Fibroblast of lung (primary cell): ENCODE measurements around the gene NKD2. TPM values are rescaled to one million over a fixed set of nuclear protein-coding genes. Genes with fewer than 3 reads are reported as not detected.

ENCODE experiments used
- DNase-seq, 2 donors: peaks; one replicate each; pipeline versions ENCODE4 v3.0.0 to v3.0.0-alpha.2; 2010; ENCODE audit warnings: low read depth in 2 of 2
- H2AFZ ChIP-seq: 2 replicates; pipeline ENCODE4 v1.5.1; 2012; ENCODE audit warnings: low read length, control low read depth, inconsistent platforms
- H3K27ac ChIP-seq: 2 replicates; pipeline ENCODE4 v1.5.1; 2011; ENCODE audit warnings: low read length, control low read depth; ENCODE audit not compliant: insufficient read depth
- H3K27me3 ChIP-seq: 2 replicates; pipeline ENCODE4 v1.5.1; 2011; ENCODE audit warnings: mild to moderate bottlenecking, low read length; ENCODE audit not compliant: control insufficient read depth, insufficient read depth
- H3K36me3 ChIP-seq: 2 replicates; pipeline ENCODE4 v1.5.1; 2011; ENCODE audit warnings: low read length; ENCODE audit not compliant: control insufficient read depth, insufficient read depth
- H3K4me1 ChIP-seq: 2 replicates; pipeline ENCODE4 v1.5.1; 2011; ENCODE audit warnings: low read length; ENCODE audit not compliant: control insufficient read depth, insufficient read depth; ENCODE audit errors: extremely low read depth
- H3K4me2 ChIP-seq: 2 replicates; pipeline ENCODE4 v1.5.1; 2011; ENCODE audit warnings: low read length, control low read depth; ENCODE audit not compliant: insufficient read depth; ENCODE audit errors: extremely low read depth
- H3K4me3 ChIP-seq, 4 experiments: fragments of 200-600 bp in 1 of 4; sonication (generic) in 1 of 4; replicated peaks in 1 of 4; 2 replicates each; pipeline ENCODE4 v1.5.1; 2011 to 2016; ENCODE audit warnings: low read length in 4 of 4, low read depth in 3 of 4, mild to moderate bottlenecking in 3 of 4, control low read depth in 2 of 4, inconsistent platforms in 1 of 4, mixed read lengths in 1 of 4; ENCODE audit not compliant: insufficient read depth in 1 of 4; ENCODE audit errors: control extremely low read depth in 1 of 4
- H3K79me2 ChIP-seq: 2 replicates; pipeline ENCODE4 v1.5.1; 2012; ENCODE audit warnings: mild to moderate bottlenecking, low read length, inconsistent platforms; ENCODE audit not compliant: control insufficient read depth, insufficient read depth
- H3K9ac ChIP-seq: 2 replicates; pipeline ENCODE4 v1.5.1; 2011; ENCODE audit warnings: mild to moderate bottlenecking, low read length, control low read depth; ENCODE audit not compliant: insufficient read depth
- H3K9me3 ChIP-seq: 2 replicates; pipeline ENCODE4 v1.5.1; 2012; ENCODE audit warnings: low read depth, low read length; ENCODE audit not compliant: control insufficient read depth, insufficient read depth
- H4K20me1 ChIP-seq: 2 replicates; pipeline ENCODE4 v1.5.1; 2011; ENCODE audit warnings: low read length; ENCODE audit not compliant: control insufficient read depth, insufficient read depth; ENCODE audit errors: extremely low read depth
- CTCF ChIP-seq, 2 donors: IDR thresholded peaks in 1 of 2; conservative IDR thresholded peaks in 1 of 2; 1 replicate in 1 of 2; 2 replicates in 1 of 2; pipeline ENCODE4 v1.5.1; 2011 to 2012; ENCODE audit warnings: low read length in 2 of 2, control low read depth in 1 of 2, inconsistent platforms in 1 of 2, low read depth in 1 of 2, mild to moderate bottlenecking in 1 of 2
- EZH2 ChIP-seq: IDR thresholded peaks from 2 replicates; pipeline ENCODE4 v1.5.1; 2012; ENCODE audit warnings: low read length, control low read depth, mild to moderate bottlenecking; ENCODE audit errors: missing control alignments
- polyA plus RNA-seq, 2 donors: library from polyadenylated mRNA; depleted of rRNA in 1 of 2; stranded (reverse) in 1 of 2; unstranded in 1 of 2; fragments of >200 nt; gene quantifications; 2 replicates each; pipeline ENCODE4 v1.2.1, GENCODE V29; 2011 to 2012; ENCODE audit warnings: missing spikeins in 1 of 2
- total RNA-seq: library from RNA; depleted of rRNA; stranded (reverse); fragments of >200 nt; gene quantifications from 2 replicates; pipeline ENCODE4 v1.2.1, GENCODE V29; 2014

Gene NKD2
- total and polyA plus RNA-seq, 2 donors (not counting 1 experiment from before 2014, with no cell fraction given): under 0.01 TPM; not detected in 1

GRCh38 chr5:1058083-1058945, 49.7 kb downstream of the NKD2 start:
- Histone ChIP-seq H3K4me3 (no peak overlapping the region), H3K27me3 (no peaks in the 10 kb centered on the region), H2AFZ (no peak overlapping the region), H3K9ac (no peak overlapping the region), H3K9me3 (no peaks in the 10 kb centered on the region), H3K36me3 (no peaks in the 10 kb centered on the region), H3K4me2 (no peak overlapping the region), H3K27ac (no peak overlapping the region), H3K79me2 (no peaks in the 10 kb centered on the region), H4K20me1 (no peaks in the 10 kb centered on the region), H3K4me1 (no peaks in the 10 kb centered on the region)
- no peak for DNase-seq
- TF ChIP-seq EZH2 (no peak), CTCF (conservative IDR thresholded peaks at IDR 0.05 in 1 of 2, IDR thresholded peaks at IDR 0.05 in 1 of 2; ENCODE audit: low read depth in 1 of 2, low read length in 2 of 2) (no peak)

- no peak for DNase-seq
Measured at GRCh38 chr5:1058988-1059883, 50.6 kb downstream of the NKD2 start.

More at GRCh38 chr5:1058988-1059883, 50.6 kb downstream of the NKD2 start:
- H3K9ac ChIP-seq: no peak overlapping the region
- TF ChIP-seq EZH2: no peak
- TF ChIP-seq CTCF (conservative IDR thresholded peaks at IDR 0.05 in 1 of 2, IDR thresholded peaks at IDR 0.05 in 1 of 2; ENCODE audit: low read depth in 1 of 2, low read length in 2 of 2): no peak
- H3K9me3 ChIP-seq: no peaks in the 10 kb centered on the region
- no peaks in the 10 kb centered on the region for H4K20me1 ChIP-seq
- no peaks in the 10 kb centered on the region for H3K27me3 ChIP-seq
- H3K79me2 ChIP-seq: no peaks in the 10 kb centered on the region
- H3K4me1 ChIP-seq: no peaks in the 10 kb centered on the region
- H3K4me3 ChIP-seq: no peak overlapping the region
- H3K4me2 ChIP-seq: no peak overlapping the region
- no peak overlapping the region for H2AFZ ChIP-seq
- H3K27ac ChIP-seq: no peak overlapping the region
- H3K36me3 ChIP-seq: no peaks in the 10 kb centered on the region
